ENCODE results near the gene STX18. TPM values are rescaled to one million over a fixed set of nuclear protein-coding genes. Genes with fewer than 3 reads are reported as not detected.

The STX18 gene
- total RNA-seq, 1 donor from 2014 or later, result 24.0 TPM

- Histone ChIP-seq H3K27ac (ENCODE audit: low read depth, low read length) (no peak overlapping the region), H3K27me3 (ENCODE audit: insufficient read depth, low read length) (no peaks in the 10 kb centered on the region), H3K79me2 (ENCODE audit: insufficient read depth, low read length) (no peaks in the 10 kb centered on the region), H3K4me1 (ENCODE audit: insufficient read depth, low read length) (peaks cover 11% of the 10 kb centered on the region), H2AFZ (ENCODE audit: low read depth, low read length) (no peak overlapping the region), H4K20me1 (ENCODE audit: insufficient read depth, low read length) (no peaks in the 10 kb centered on the region), H3K4me2 (ENCODE audit: low read length) (peak overlapping the region; percentile 59), H3K9me3 (ENCODE audit: insufficient read depth, low read depth, low read length) (peaks cover 2% of the 10 kb centered on the region), H3K4me3 (ENCODE audit: insufficient read depth, low read depth, low read length) (no peak overlapping the region), H3K36me3 (ENCODE audit: insufficient read depth, low read length) (no peaks in the 10 kb centered on the region), H3K9ac (ENCODE audit: low read length) (no peak overlapping the region)
- no peak overlapping the region for H3K27ac Mint-ChIP-seq (ENCODE audit: unreplicated experiment)
- no peaks in the 10 kb centered on the region for H3K27me3 Mint-ChIP-seq (ENCODE audit: low read depth, unreplicated experiment)
- peaks cover 16% of the 10 kb centered on the region for H3K9me3 Mint-ChIP-seq (ENCODE audit: unreplicated experiment)
- peaks cover 4% of the 10 kb centered on the region for H3K4me1 Mint-ChIP-seq (ENCODE audit: low read depth, unreplicated experiment)
- peaks cover 3% of the 10 kb centered on the region for H3K36me3 Mint-ChIP-seq (ENCODE audit: low read depth, unreplicated experiment)
- FAIRE-seq (no peak), DNase-seq (ENCODE audit: low read depth) (peak; percentile 20)
- no peak overlapping the region for H3K4me3 Mint-ChIP-seq (ENCODE audit: unreplicated experiment)
- no peak for TF ChIP-seq CTCF (IDR thresholded peaks at IDR 0.05; ENCODE audit: insufficient read depth, low read depth, low read length)
- no peak for TF ChIP-seq EZH2 (IDR thresholded peaks at IDR 0.05; ENCODE audit: insufficient read depth, low read length)
Measured at GRCh38 chr4:4590546-4590945, 48.7 kb upstream of the STX18 start.

- H3K36me3 ChIP-seq (ENCODE audit: insufficient read depth, low read length), result no peaks in the 10 kb centered on the region
- peaks cover 11% of the 10 kb centered on the region for H3K4me1 ChIP-seq (ENCODE audit: insufficient read depth, low read length)
- no peaks in the 10 kb centered on the region for H3K9me3 ChIP-seq (ENCODE audit: insufficient read depth, low read depth, low read length)
- Mint-ChIP-seq H3K27ac (ENCODE audit: unreplicated experiment) (peak overlapping the region; percentile 44), H3K4me1 (ENCODE audit: low read depth, unreplicated experiment) (peaks cover 8% of the 10 kb centered on the region), H3K4me3 (ENCODE audit: unreplicated experiment) (no peak overlapping the region), H3K9me3 (ENCODE audit: unreplicated experiment) (peaks cover 6% of the 10 kb centered on the region), H3K36me3 (ENCODE audit: low read depth, unreplicated experiment) (no peaks in the 10 kb centered on the region), H3K27me3 (ENCODE audit: low read depth, unreplicated experiment) (no peaks in the 10 kb centered on the region)
- H4K20me1 ChIP-seq (ENCODE audit: insufficient read depth, low read length), result no peaks in the 10 kb centered on the region
- H3K9ac ChIP-seq (ENCODE audit: low read length), result no peak overlapping the region
- no peaks in the 10 kb centered on the region for H3K27me3 ChIP-seq (ENCODE audit: insufficient read depth, low read length)
- H3K79me2 ChIP-seq (ENCODE audit: insufficient read depth, low read length), result no peaks in the 10 kb centered on the region
- peak overlapping the region; percentile 29 for H3K4me2 ChIP-seq (ENCODE audit: low read length)
- DNase-seq (ENCODE audit: low read depth) (peak; percentile 75), FAIRE-seq (peak; percentile 94)
- H3K4me3 ChIP-seq (ENCODE audit: insufficient read depth, low read depth, low read length), result no peak overlapping the region
- TF ChIP-seq CTCF (IDR thresholded peaks at IDR 0.05; ENCODE audit: insufficient read depth, low read depth, low read length) (no peak), EZH2 (IDR thresholded peaks at IDR 0.05; ENCODE audit: insufficient read depth, low read length) (no peak)
- H3K27ac ChIP-seq (ENCODE audit: low read depth, low read length), result no peak overlapping the region
- no peak overlapping the region for H2AFZ ChIP-seq (ENCODE audit: low read depth, low read length)
Measured at GRCh38 chr4:4585012-4585670, 43.3 kb upstream of the STX18 start.

GRCh38 chr4:4583606-4584005 lies 41.8 kb upstream of the STX18 start:
- H3K27ac ChIP-seq (ENCODE audit: low read depth, low read length), result no peak overlapping the region
- no peaks in the 10 kb centered on the region for H3K79me2 ChIP-seq (ENCODE audit: insufficient read depth, low read length)
- H3K27me3 ChIP-seq (ENCODE audit: insufficient read depth, low read length), result no peaks in the 10 kb centered on the region
- H4K20me1 ChIP-seq (ENCODE audit: insufficient read depth, low read length), result no peaks in the 10 kb centered on the region
- H3K4me3 Mint-ChIP-seq (ENCODE audit: unreplicated experiment), result no peak overlapping the region
- FAIRE-seq, result no peak
- H3K36me3 ChIP-seq (ENCODE audit: insufficient read depth, low read length), result no peaks in the 10 kb centered on the region
- no peak overlapping the region for H3K4me2 ChIP-seq (ENCODE audit: low read length)
- H3K9ac ChIP-seq (ENCODE audit: low read length), result no peak overlapping the region
- no peaks in the 10 kb centered on the region for H3K36me3 Mint-ChIP-seq (ENCODE audit: low read depth, unreplicated experiment)
- no peaks in the 10 kb centered on the region for H3K9me3 ChIP-seq (ENCODE audit: insufficient read depth, low read depth, low read length)
- H3K4me3 ChIP-seq (ENCODE audit: insufficient read depth, low read depth, low read length), result no peak overlapping the region
- H3K4me1 Mint-ChIP-seq (ENCODE audit: low read depth, unreplicated experiment), result peaks cover 8% of the 10 kb centered on the region
- no peaks in the 10 kb centered on the region for H3K27me3 Mint-ChIP-seq (ENCODE audit: low read depth, unreplicated experiment)
- no peak overlapping the region for H2AFZ ChIP-seq (ENCODE audit: low read depth, low read length)
- peaks cover 9% of the 10 kb centered on the region for H3K4me1 ChIP-seq (ENCODE audit: insufficient read depth, low read length)
- TF ChIP-seq CTCF (IDR thresholded peaks at IDR 0.05; ENCODE audit: insufficient read depth, low read depth, low read length) (no peak), EZH2 (IDR thresholded peaks at IDR 0.05; ENCODE audit: insufficient read depth, low read length) (no peak)
- peaks cover 6% of the 10 kb centered on the region for H3K9me3 Mint-ChIP-seq (ENCODE audit: unreplicated experiment)
- no peak for DNase-seq (ENCODE audit: low read depth)
- no peak overlapping the region for H3K27ac Mint-ChIP-seq (ENCODE audit: unreplicated experiment)

All from astrocyte (in vitro differentiated cells and primary cell).